Neuronal stem cell (in vitro differentiated cells): ENCODE results near the gene RPP30.

ENCODE experiments used
- DNase-seq: peaks from one replicate; pipeline ENCODE4 v3.0.0-alpha.2; 2013; ENCODE audit warnings: low spot score
- H2AFZ ChIP-seq: one replicate; pipeline ENCODE4 v1.6.1; 2013; ENCODE audit warnings: mild to moderate bottlenecking, low read length, inconsistent platforms
- H2AK5ac ChIP-seq: 2 replicates; pipeline ENCODE4 v1.6.1; 2013; ENCODE audit warnings: low read depth, mild to moderate bottlenecking, inconsistent platforms, low read length, moderate library complexity, mixed read lengths
- H2BK120ac ChIP-seq: 2 replicates; pipeline ENCODE4 v1.6.1; 2013; ENCODE audit warnings: low read depth, mild to moderate bottlenecking, inconsistent platforms, low read length, moderate library complexity, mixed read lengths
- H2BK12ac ChIP-seq: one replicate; pipeline ENCODE4 v1.6.1; 2013; ENCODE audit warnings: low read length, inconsistent platforms
- H2BK15ac ChIP-seq: 2 replicates; pipeline ENCODE4 v1.6.1; 2013; ENCODE audit warnings: mild to moderate bottlenecking, low read length, inconsistent platforms, mixed read lengths
- H2BK5ac ChIP-seq: one replicate; pipeline ENCODE4 v1.6.1; 2013; ENCODE audit warnings: inconsistent platforms, mild to moderate bottlenecking, low read length, moderate library complexity
- H3K14ac ChIP-seq: one replicate; pipeline ENCODE4 v1.6.1; 2013; ENCODE audit warnings: low read length, inconsistent platforms
- H3K18ac ChIP-seq: 2 replicates; pipeline ENCODE4 v1.6.1; 2013; ENCODE audit warnings: low read length, inconsistent platforms
- H3K23ac ChIP-seq: 2 replicates; pipeline ENCODE4 v1.6.1; 2013; ENCODE audit warnings: low read depth, mild to moderate bottlenecking, mixed read lengths, low read length, inconsistent platforms; ENCODE audit not compliant: poor library complexity
- H3K27ac ChIP-seq: replicated peaks from 3 replicates; pipeline ENCODE4 v1.5.1; 2013; ENCODE audit warnings: low read length, inconsistent platforms
- H3K27me3 ChIP-seq, 3 experiments: 2 replicates each; pipeline ENCODE4 v1.6.1; 2013; ENCODE audit warnings: low read length in 3 of 3, mild to moderate bottlenecking in 2 of 3, inconsistent platforms in 1 of 3, low read depth in 1 of 3, mixed read lengths in 1 of 3, moderate library complexity in 1 of 3; ENCODE audit not compliant: control insufficient read depth in 3 of 3, insufficient read depth in 3 of 3
- H3K36me3 ChIP-seq, 2 donors: replicated peaks in 1 of 2; 2 replicates each; pipeline ENCODE4 v1.6.1; 2013; ENCODE audit warnings: low read length in 2 of 2; ENCODE audit not compliant: control insufficient read depth in 2 of 2, insufficient read depth in 2 of 2
- H3K4ac ChIP-seq: 2 replicates; pipeline ENCODE4 v1.6.1; 2013; ENCODE audit warnings: inconsistent platforms, mild to moderate bottlenecking, low read length, moderate library complexity
- H3K4me1 ChIP-seq, 2 donors: 1 replicate in 1 of 2; 2 replicates in 1 of 2; pipeline ENCODE4 v1.6.1; 2013; ENCODE audit warnings: low read length in 2 of 2, low read depth in 1 of 2; ENCODE audit not compliant: control insufficient read depth in 2 of 2, insufficient read depth in 1 of 2
- H3K4me2 ChIP-seq: one replicate; pipeline ENCODE4 v1.6.1; 2013; ENCODE audit warnings: mild to moderate bottlenecking, low read length, inconsistent platforms; ENCODE audit not compliant: insufficient read depth, poor library complexity, severe bottlenecking
- H3K4me3 ChIP-seq, 2 donors: 2 replicates each; pipeline ENCODE4 v1.5.1; 2013; ENCODE audit warnings: low read length in 2 of 2, mild to moderate bottlenecking in 2 of 2, inconsistent platforms in 1 of 2, moderate library complexity in 1 of 2
- H3K79me1 ChIP-seq: one replicate; pipeline ENCODE4 v1.6.1; 2013; ENCODE audit warnings: low read depth, mild to moderate bottlenecking, inconsistent platforms, low read length, moderate library complexity
- H3K9ac ChIP-seq: one replicate; pipeline ENCODE4 v1.6.1; 2013; ENCODE audit warnings: mild to moderate bottlenecking, low read depth, low read length, inconsistent platforms; ENCODE audit not compliant: poor library complexity
- H3K9me3 ChIP-seq, 2 donors: replicated peaks in 1 of 2; 2 replicates each; pipeline versions ENCODE3 to v1.6.1; 2013; ENCODE audit warnings: low read length in 2 of 2, mild to moderate bottlenecking in 2 of 2, inconsistent platforms in 1 of 2, low read depth in 1 of 2, mixed read lengths in 1 of 2, moderate library complexity in 1 of 2; ENCODE audit not compliant: control insufficient read depth in 2 of 2, insufficient read depth in 1 of 2
- H4K8ac ChIP-seq: one replicate; pipeline ENCODE4 v1.6.1; 2013; ENCODE audit warnings: low read depth, mild to moderate bottlenecking, inconsistent platforms, low read length, moderate library complexity
- H4K91ac ChIP-seq: one replicate; pipeline ENCODE4 v1.6.1; 2013; ENCODE audit warnings: low read length, low read depth, mild to moderate bottlenecking, inconsistent platforms; ENCODE audit not compliant: poor library complexity
- WGBS, 2 donors: extraction: QIAGEN DNeasy Blood & Tissue Kit; methylation state at CpG; one replicate each; pipeline ENCODE4 v1.1.7; 2013; ENCODE audit warnings: missing lambda C conversion rate in 2 of 2, mixed read lengths in 1 of 2; ENCODE audit not compliant: insufficient read length in 2 of 2, insufficient replicate concordance in 1 of 2; ENCODE audit errors: extremely low coverage in 2 of 2; 5-methylcytosine and 5-hydroxymethylcytosine counted together

RPP30 gene

GRCh38 chr10:90860790-90861189, 11.0 kb upstream of the RPP30 start:
- Histone ChIP-seq H3K9ac (no peak overlapping the region), H4K91ac (no peak overlapping the region), H3K36me3 (no peaks in the 10 kb centered on the region), H2AFZ (no peak overlapping the region), H3K4ac (no peak overlapping the region), H3K18ac (no peak overlapping the region), H3K9me3 (no peaks in the 10 kb centered on the region), H3K23ac (no peak overlapping the region), H2BK5ac (no peak overlapping the region), H3K27me3 (peaks cover 8 to 68% (median 20%) of the 10 kb centered on the region in 3 experiments), H3K4me1 (peaks cover 0 to 5% of the 10 kb centered on the region in 2 donors), H3K4me2 (no peak overlapping the region), H2BK120ac (no peak overlapping the region), H3K14ac (no peak overlapping the region), H3K4me3 (no peak overlapping the region), H2BK12ac (no peak overlapping the region), H2AK5ac (no peak overlapping the region), H3K79me1 (no peaks in the 10 kb centered on the region), H4K8ac (no peak overlapping the region), H3K27ac (no peak overlapping the region), H2BK15ac (no peak overlapping the region)
- no peak for DNase-seq
- WGBS, 2 donors, result no CpG with 5 or more reads among the region's 1 CpG

- Histone ChIP-seq H2BK15ac (no peak overlapping the region), H3K9me3 (no peaks in the 10 kb centered on the region), H2BK120ac (no peak overlapping the region), H4K8ac (no peak overlapping the region), H3K4ac (no peak overlapping the region), H3K4me1 (no peaks in the 10 kb centered on the region), H3K18ac (no peak overlapping the region), H4K91ac (no peak overlapping the region), H2BK5ac (no peak overlapping the region), H2AK5ac (no peak overlapping the region), H2BK12ac (no peak overlapping the region), H3K4me2 (no peak overlapping the region), H3K9ac (no peak overlapping the region), H3K14ac (no peak overlapping the region), H3K27ac (no peak overlapping the region), H3K27me3 (peaks cover 0 to 49% (median 3%) of the 10 kb centered on the region in 3 experiments), H3K36me3 (no peaks in the 10 kb centered on the region), H3K79me1 (no peaks in the 10 kb centered on the region), H3K4me3 (no peak overlapping the region), H3K23ac (no peak overlapping the region), H2AFZ (no peak overlapping the region)
- DNase-seq, result no peak
- no CpG with 5 or more reads among the region's 2 CpGs for WGBS, 2 donors
Observed at GRCh38 chr10:90862908-90863514, 8.8 kb upstream of the RPP30 start.

- H3K27ac ChIP-seq, result no peak overlapping the region
- H2BK120ac ChIP-seq, result no peak overlapping the region
- H3K79me1 ChIP-seq, result no peaks in the 10 kb centered on the region
- peaks cover 0 to 7% of the 10 kb centered on the region in 2 donors for H3K9me3 ChIP-seq
- H2AK5ac ChIP-seq, result no peak overlapping the region
- no peak overlapping the region for H3K23ac ChIP-seq
- H2BK12ac ChIP-seq, result no peak overlapping the region
- no peak overlapping the region for H2BK5ac ChIP-seq
- H3K4me2 ChIP-seq, result no peak overlapping the region
- no peak overlapping the region for H4K91ac ChIP-seq
- no CpG with 5 or more reads among the region's 3 CpGs for WGBS, 2 donors
- H3K36me3 ChIP-seq, result no peaks in the 10 kb centered on the region
- DNase-seq, result no peak
- no peak overlapping the region for H3K4me3 ChIP-seq
- H3K18ac ChIP-seq, result no peak overlapping the region
- no peak overlapping the region for H2BK15ac ChIP-seq
- no peaks in the 10 kb centered on the region for H3K4me1 ChIP-seq
- H4K8ac ChIP-seq, result no peak overlapping the region
- H3K9ac ChIP-seq, result no peak overlapping the region
- no peak overlapping the region for H3K14ac ChIP-seq
- no peak overlapping the region for H2AFZ ChIP-seq
- H3K4ac ChIP-seq, result no peak overlapping the region
- peaks cover 0 to 27% (median 0%) of the 10 kb centered on the region in 3 experiments for H3K27me3 ChIP-seq
Observed at GRCh38 chr10:90865401-90865800, 6.4 kb upstream of the RPP30 start.

GRCh38 chr10:90866050-90866598, 5.7 kb upstream of the RPP30 start:
- Histone ChIP-seq H3K4ac (no peak overlapping the region), H3K23ac (no peak overlapping the region), H2BK5ac (no peak overlapping the region), H2AK5ac (no peak overlapping the region), H3K79me1 (no peaks in the 10 kb centered on the region), H2BK12ac (no peak overlapping the region), H2BK15ac (no peak overlapping the region), H3K9ac (no peak overlapping the region), H3K4me2 (no peak overlapping the region), H4K8ac (no peak overlapping the region), H2AFZ (no peak overlapping the region), H3K36me3 (no peaks in the 10 kb centered on the region), H3K4me3 (no peak overlapping the region), H4K91ac (no peak overlapping the region), H2BK120ac (no peak overlapping the region), H3K18ac (no peak overlapping the region), H3K27me3 (peaks cover 0 to 20% (median 0%) of the 10 kb centered on the region in 3 experiments), H3K9me3 (peaks cover 0 to 7% of the 10 kb centered on the region in 2 donors), H3K4me1 (no peaks in the 10 kb centered on the region), H3K14ac (no peak overlapping the region), H3K27ac (no peak overlapping the region)
- WGBS, 2 donors, result 100% methylated on average over 2 of the region's 4 CpGs; no CpG with 5 or more reads in 1 of the 2 donors
- no peak for DNase-seq
